Mesenchymal stem cell (in vitro differentiated cells and primary cell): ENCODE measurements around the gene GNB3.

ENCODE experiments used
- DNase-seq: peaks from one replicate; pipeline ENCODE4 v3.0.0-alpha.2; 2013
- H2AFZ ChIP-seq: one replicate; pipeline ENCODE4 v1.6.1; 2013; ENCODE audit warnings: low read depth, mild to moderate bottlenecking, control low read depth, inconsistent platforms, low read length, moderate library complexity
- H2AK5ac ChIP-seq: 2 replicates; pipeline ENCODE4 v1.6.1; 2013; ENCODE audit warnings: low read length, moderate library complexity, mild to moderate bottlenecking, inconsistent platforms; ENCODE audit not compliant: severe bottlenecking
- H2BK120ac ChIP-seq: one replicate; pipeline ENCODE4 v1.6.1; 2013; ENCODE audit warnings: low read depth, mild to moderate bottlenecking, inconsistent platforms, low read length, moderate library complexity
- H2BK12ac ChIP-seq, 2 experiments: one replicate each; pipeline ENCODE4 v1.6.1; 2013; ENCODE audit warnings: inconsistent platforms in 2 of 2, low read length in 2 of 2, mild to moderate bottlenecking in 2 of 2, moderate library complexity in 2 of 2, control low read depth in 1 of 2
- H2BK15ac ChIP-seq: one replicate; pipeline ENCODE4 v1.6.1; 2013; ENCODE audit warnings: mild to moderate bottlenecking, low read depth, inconsistent platforms; ENCODE audit not compliant: poor library complexity, severe bottlenecking
- H2BK5ac ChIP-seq: 2 replicates; pipeline ENCODE4 v1.6.1; 2013; ENCODE audit warnings: low read depth, mild to moderate bottlenecking, low read length, control low read depth, inconsistent platforms; ENCODE audit not compliant: poor library complexity, severe bottlenecking
- H3K14ac ChIP-seq, 2 experiments: one replicate each; pipeline ENCODE4 v1.6.1; 2013; ENCODE audit warnings: inconsistent platforms in 2 of 2, low read length in 2 of 2, control low read depth in 1 of 2, mild to moderate bottlenecking in 1 of 2, moderate library complexity in 1 of 2
- H3K18ac ChIP-seq, 2 experiments: one replicate each; pipeline ENCODE4 v1.6.1; 2013; ENCODE audit warnings: inconsistent platforms in 2 of 2, low read length in 2 of 2, control low read depth in 1 of 2, low read depth in 1 of 2, mild to moderate bottlenecking in 1 of 2
- H3K23ac ChIP-seq, 2 experiments: one replicate each; pipeline ENCODE4 v1.6.1; 2013; ENCODE audit warnings: inconsistent platforms in 2 of 2, low read length in 2 of 2, mild to moderate bottlenecking in 2 of 2, moderate library complexity in 2 of 2, control low read depth in 1 of 2
- H3K27ac ChIP-seq: 2 replicates; pipeline ENCODE4 v1.5.1; 2013; ENCODE audit warnings: mild to moderate bottlenecking, moderate library complexity, low read length, control low read depth, inconsistent platforms; ENCODE audit not compliant: poor library complexity, severe bottlenecking
- H3K27me3 ChIP-seq, 2 experiments: 2 replicates each; pipeline versions ENCODE4 v1.6.1 to v1.7.0; 2013; ENCODE audit warnings: low read length in 2 of 2, mild to moderate bottlenecking in 2 of 2, moderate library complexity in 2 of 2, control low read depth in 1 of 2, inconsistent platforms in 1 of 2; ENCODE audit not compliant: control insufficient read depth in 1 of 2, insufficient read depth in 1 of 2
- H3K36me3 ChIP-seq, 2 experiments: 2 replicates each; pipeline versions ENCODE4 v1.6.1 to v1.7.0; 2013; ENCODE audit warnings: low read length in 2 of 2, control low read depth in 1 of 2, inconsistent platforms in 1 of 2, low read depth in 1 of 2, mild to moderate bottlenecking in 1 of 2; ENCODE audit not compliant: insufficient read depth in 2 of 2, control insufficient read depth in 1 of 2
- H3K4ac ChIP-seq, 2 experiments: one replicate each; pipeline ENCODE4 v1.6.1; 2013; ENCODE audit warnings: inconsistent platforms in 2 of 2, low read length in 2 of 2, mild to moderate bottlenecking in 2 of 2, moderate library complexity in 2 of 2, control low read depth in 1 of 2, low read depth in 1 of 2
- H3K4me1 ChIP-seq: 2 replicates; pipeline ENCODE4 v1.6.1; 2013; ENCODE audit warnings: low read depth, low read length, control low read depth; ENCODE audit not compliant: control insufficient read depth, insufficient read depth
- H3K4me2 ChIP-seq: 2 replicates; pipeline ENCODE4 v1.6.1; 2013; ENCODE audit warnings: low read length, mild to moderate bottlenecking, inconsistent platforms; ENCODE audit not compliant: poor library complexity, severe bottlenecking
- H3K4me3 ChIP-seq, 2 experiments: 2 replicates each; pipeline versions ENCODE4 v1.5.1 to v1.7.0; 2013; ENCODE audit warnings: low read length in 2 of 2, mild to moderate bottlenecking in 2 of 2, control low read depth in 1 of 2, low read depth in 1 of 2; ENCODE audit not compliant: insufficient read depth in 1 of 2
- H3K79me1 ChIP-seq: replicated peaks from 2 replicates; pipeline ENCODE4 v1.6.1; 2013; ENCODE audit warnings: mild to moderate bottlenecking, control low read depth, low read length, inconsistent platforms; ENCODE audit not compliant: poor library complexity, severe bottlenecking
- H3K9ac ChIP-seq: 2 replicates; pipeline ENCODE4 v1.7.0; 2013; ENCODE audit warnings: mild to moderate bottlenecking, low read length, moderate library complexity
- H3K9me3 ChIP-seq: 2 replicates; pipeline ENCODE4 v1.7.0; 2013; ENCODE audit warnings: mild to moderate bottlenecking, low read length; ENCODE audit not compliant: control insufficient read depth
- H4K8ac ChIP-seq: one replicate; pipeline ENCODE4 v1.6.1; 2013; ENCODE audit warnings: inconsistent platforms, mild to moderate bottlenecking, low read length, moderate library complexity
- H4K91ac ChIP-seq: one replicate; pipeline ENCODE4 v1.6.1; 2013; ENCODE audit warnings: mild to moderate bottlenecking, low read length, inconsistent platforms
- WGBS: methylation state at CpG from one replicate; pipeline ENCODE4 v1.1.7; 2013; ENCODE audit warnings: mixed read lengths; 5-methylcytosine and 5-hydroxymethylcytosine counted together

The GNB3 gene

DNA sequence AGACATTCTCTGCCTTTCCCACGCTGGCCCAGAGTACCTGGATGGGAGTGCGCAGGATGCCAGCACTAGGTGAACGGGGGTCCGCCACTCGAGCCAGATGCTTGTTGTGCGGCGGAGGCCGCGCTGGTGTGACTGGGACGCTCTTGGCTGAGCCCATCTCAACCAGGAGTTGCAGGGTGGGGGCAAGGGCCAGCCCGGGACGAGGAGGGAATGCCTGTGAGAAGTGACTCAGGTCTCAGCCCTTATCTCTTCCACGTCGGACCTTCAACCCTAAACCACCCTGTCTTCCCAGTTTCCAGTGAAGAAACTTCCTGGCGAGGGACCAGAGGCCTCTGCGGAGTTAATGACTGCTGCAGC lies 10.0 kb downstream of the GNB3 start:
- Histone ChIP-seq H2BK15ac (no peak overlapping the region), H2BK120ac (no peak overlapping the region), H3K79me1 (peaks cover 27% of the 10 kb centered on the region), H3K4me1 (peaks cover 16% of the 10 kb centered on the region), H2AK5ac (no peak overlapping the region), H3K27ac (no peak overlapping the region), H4K8ac (no peak overlapping the region), H3K36me3 (peaks cover 46 to 50% of the 10 kb centered on the region in 2 experiments), H3K4me3 (peak overlapping the region; percentile 42 to 98), H3K9ac (peak overlapping the region; percentile 94), H2BK12ac (no peak overlapping the region), H4K91ac (peak overlapping the region; percentile 21), H3K27me3 (no peaks in the 10 kb centered on the region), H3K18ac (peak overlapping the region in 1 of 2 experiments; percentile 24), H2BK5ac (peak overlapping the region; percentile 14), H2AFZ (no peak overlapping the region), H3K4me2 (peak overlapping the region; percentile 77), H3K23ac (no peak overlapping the region), H3K4ac (no peak overlapping the region), H3K14ac (no peak overlapping the region), H3K9me3 (no peaks in the 10 kb centered on the region)
- 21% methylated on average over 13 of the region's 16 CpGs for WGBS
- no peak for DNase-seq

DNA sequence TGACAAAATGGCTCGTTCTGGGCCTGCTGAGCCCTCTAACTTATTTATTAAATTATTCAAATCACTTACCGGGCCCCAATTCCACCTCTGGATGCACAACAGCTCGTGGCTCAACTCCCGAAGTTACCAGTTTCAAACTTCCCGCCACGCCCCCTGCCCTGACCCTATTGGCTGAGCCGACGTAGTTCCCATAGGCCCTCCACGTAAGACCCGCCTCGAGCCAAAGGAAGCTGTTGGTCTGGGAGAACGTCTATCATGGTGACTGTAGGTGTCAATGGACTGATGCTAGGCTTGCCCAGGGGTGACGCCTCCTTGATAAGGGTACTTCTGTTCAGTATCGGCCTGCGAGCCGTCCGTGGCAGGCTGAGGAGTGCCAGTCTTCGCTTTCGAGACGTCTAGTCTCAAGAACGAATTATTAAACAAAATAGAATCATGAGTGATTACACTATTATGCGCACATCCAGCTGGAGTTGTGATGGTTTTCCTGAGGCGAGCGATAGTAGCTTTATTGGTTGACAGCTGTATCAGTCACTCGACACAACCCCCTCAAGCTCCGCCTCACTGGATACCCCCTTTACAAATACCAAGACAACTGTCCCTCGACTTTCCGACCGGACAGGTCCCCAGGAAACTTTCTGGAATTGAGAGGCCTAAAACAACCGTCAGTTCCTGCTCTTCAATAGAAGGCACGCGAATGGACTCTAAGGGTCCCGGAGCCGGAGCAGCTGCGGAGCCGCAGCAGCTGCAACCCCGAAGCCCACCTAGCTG lies 10.6 kb downstream of the GNB3 start, which contains the start of gene CDCA3:
Gene CDCA3, minus strand, starts transcription at position 134 of the 768 bp plus-strand sequence. CDS start 334 bp downstream, outside the sequence.
- H2BK120ac ChIP-seq = no peak within 1 kb of the TSS
- H3K4me3 ChIP-seq = peak within 1 kb of the TSS; percentile 82 to 98
- peak within 1 kb of the TSS; percentile 92 for H4K8ac ChIP-seq
- no peaks in the 10 kb centered on the region for H3K27me3 ChIP-seq
- under 1% methylated on average over 30 of the region's 37 CpGs for WGBS
- no peak within 1 kb of the TSS for H2AFZ ChIP-seq
- no peak within 1 kb of the TSS for H3K23ac ChIP-seq
- no peaks in the 10 kb centered on the region for H3K9me3 ChIP-seq
- H2BK15ac ChIP-seq = peak within 1 kb of the TSS; percentile 85
- peaks cover 30% of the 10 kb centered on the region for H3K79me1 ChIP-seq
- peak within 1 kb of the TSS; percentile 79 for H4K91ac ChIP-seq
- peaks cover 16% of the 10 kb centered on the region for H3K4me1 ChIP-seq
- H2BK5ac ChIP-seq = peak within 1 kb of the TSS; percentile 14
- peak within 1 kb of the TSS in 1 of 2 experiments; percentile 29 for H2BK12ac ChIP-seq
- H2AK5ac ChIP-seq = no peak within 1 kb of the TSS
- peak within 1 kb of the TSS; percentile 94 to 96 for H3K18ac ChIP-seq
- H3K4ac ChIP-seq = peak within 1 kb of the TSS; percentile 29 to 61
- H3K36me3 ChIP-seq = peaks cover 46 to 50% of the 10 kb centered on the region in 2 experiments
- H3K9ac ChIP-seq = peak within 1 kb of the TSS; percentile 94
- peak within 1 kb of the TSS; percentile 77 for H3K4me2 ChIP-seq
- H3K27ac ChIP-seq = peak within 1 kb of the TSS; percentile 94
- peak within 1 kb of the TSS in 1 of 2 experiments; percentile 57 for H3K14ac ChIP-seq
- DNase-seq = peak; percentile 99

GRCh38 chr12:6851921-6852650 lies 11.4 kb downstream of the GNB3 start, which contains the start of gene USP5:
Gene USP5 (plus strand): TSS chr12:6852150. CDS start chr12:6852180, 30 bp downstream.
- H2BK120ac ChIP-seq = peak within 1 kb of the TSS; percentile 27
- H4K8ac ChIP-seq = peak within 1 kb of the TSS; percentile 92
- H3K4me3 ChIP-seq = peak within 1 kb of the TSS; percentile 82 to 98
- peak; percentile 100 for DNase-seq
- peaks cover 30% of the 10 kb centered on the region for H3K79me1 ChIP-seq
- no peak within 1 kb of the TSS for H2BK5ac ChIP-seq
- peak within 1 kb of the TSS; percentile 77 for H3K4me2 ChIP-seq
- peaks cover 16% of the 10 kb centered on the region for H3K4me1 ChIP-seq
- peak within 1 kb of the TSS; percentile 94 for H3K27ac ChIP-seq
- no peaks in the 10 kb centered on the region for H3K9me3 ChIP-seq
- H2AFZ ChIP-seq = no peak within 1 kb of the TSS
- H3K18ac ChIP-seq = peak within 1 kb of the TSS; percentile 94 to 96
- H3K36me3 ChIP-seq = peaks cover 46 to 50% of the 10 kb centered on the region in 2 experiments
- H3K4ac ChIP-seq = peak within 1 kb of the TSS; percentile 29 to 61
- peak within 1 kb of the TSS; percentile 84 for H4K91ac ChIP-seq
- peak within 1 kb of the TSS in 1 of 2 experiments; percentile 57 for H3K14ac ChIP-seq
- H3K27me3 ChIP-seq = no peaks in the 10 kb centered on the region
- peak within 1 kb of the TSS; percentile 85 for H2BK15ac ChIP-seq
- peak within 1 kb of the TSS; percentile 94 for H3K9ac ChIP-seq
- H2AK5ac ChIP-seq = no peak within 1 kb of the TSS
- no peak within 1 kb of the TSS for H3K23ac ChIP-seq
- WGBS = under 1% methylated on average over 65 of the region's 65 CpGs
- H2BK12ac ChIP-seq = peak within 1 kb of the TSS in 1 of 2 experiments; percentile 29
